Measurements from ENCODE around the gene DACT3.

DACT3 gene

GRCh38 chr19:46607448-46607841, 53.5 kb downstream of the DACT3 start:
- TF ChIP-seq, protein P1, sequence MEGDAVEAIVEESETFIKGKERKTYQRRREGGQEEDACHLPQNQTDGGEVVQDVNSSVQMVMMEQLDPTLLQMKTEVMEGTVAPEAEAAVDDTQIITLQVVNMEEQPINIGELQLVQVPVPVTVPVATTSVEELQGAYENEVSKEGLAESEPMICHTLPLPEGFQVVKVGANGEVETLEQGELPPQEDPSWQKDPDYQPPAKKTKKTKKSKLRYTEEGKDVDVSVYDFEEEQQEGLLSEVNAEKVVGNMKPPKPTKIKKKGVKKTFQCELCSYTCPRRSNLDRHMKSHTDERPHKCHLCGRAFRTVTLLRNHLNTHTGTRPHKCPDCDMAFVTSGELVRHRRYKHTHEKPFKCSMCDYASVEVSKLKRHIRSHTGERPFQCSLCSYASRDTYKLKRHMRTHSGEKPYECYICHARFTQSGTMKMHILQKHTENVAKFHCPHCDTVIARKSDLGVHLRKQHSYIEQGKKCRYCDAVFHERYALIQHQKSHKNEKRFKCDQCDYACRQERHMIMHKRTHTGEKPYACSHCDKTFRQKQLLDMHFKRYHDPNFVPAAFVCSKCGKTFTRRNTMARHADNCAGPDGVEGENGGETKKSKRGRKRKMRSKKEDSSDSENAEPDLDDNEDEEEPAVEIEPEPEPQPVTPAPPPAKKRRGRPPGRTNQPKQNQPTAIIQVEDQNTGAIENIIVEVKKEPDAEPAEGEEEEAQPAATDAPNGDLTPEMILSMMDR (IDR thresholded peaks at IDR 0.05; ENCODE audit: low read depth, low read length): no peak
- DNase-seq (ENCODE audit: low read depth in 2 of 2): no peak
- no peak overlapping the region for H3K4me3 ChIP-seq (replicated peaks in 1 of 2; ENCODE audit: low read depth in 2 of 2, low read length in 2 of 2)

- DNase-seq (ENCODE audit: low read depth in 2 of 2): no peak
- TF ChIP-seq, protein P1 (IDR thresholded peaks at IDR 0.05; ENCODE audit: low read depth, low read length): no peak
- H3K4me3 ChIP-seq (replicated peaks in 1 of 2; ENCODE audit: low read depth in 2 of 2, low read length in 2 of 2): no peak overlapping the region
Observed at GRCh38 chr19:46606681-46607447, 54.1 kb downstream of the DACT3 start.

DNA sequence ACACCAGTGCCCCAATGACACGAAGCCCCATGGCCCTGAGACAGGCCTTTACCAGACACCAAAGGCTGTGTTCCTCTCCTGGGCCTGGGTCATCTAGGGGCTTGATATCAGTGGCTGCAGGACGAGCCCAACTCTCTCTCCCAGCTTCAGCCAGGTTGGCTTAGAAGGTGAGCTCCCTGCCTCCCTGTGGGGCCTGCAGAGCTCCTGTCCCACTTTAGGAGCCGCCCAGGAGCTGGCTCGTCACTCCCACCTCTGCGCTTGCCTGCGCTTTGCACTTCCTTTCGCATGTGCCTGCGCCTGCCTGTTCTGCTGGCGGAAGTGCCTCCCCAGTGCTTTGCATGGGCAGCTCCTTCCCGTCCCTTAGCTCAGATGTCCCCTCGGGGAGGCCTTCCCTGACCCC, 55.0 kb downstream of the DACT3 start:
- no peak for DNase-seq (ENCODE audit: low read depth in 2 of 2)
- no peak overlapping the region for H3K4me3 ChIP-seq (replicated peaks in 1 of 2; ENCODE audit: low read depth in 2 of 2, low read length in 2 of 2)
- TF ChIP-seq, protein P1 (IDR thresholded peaks at IDR 0.05; ENCODE audit: low read depth, low read length): no peak

- TF ChIP-seq, protein P1 (IDR thresholded peaks at IDR 0.05; ENCODE audit: low read depth, low read length): no peak
- DNase-seq (ENCODE audit: low read depth in 2 of 2): no peak
- no peak overlapping the region for H3K4me3 ChIP-seq (replicated peaks in 1 of 2; ENCODE audit: low read depth in 2 of 2, low read length in 2 of 2)
Observed at GRCh38 chr19:46605356-46605821, 55.6 kb downstream of the DACT3 start.

GRCh38 chr19:46604781-46605355, 56.1 kb downstream of the DACT3 start:
- H3K4me3 ChIP-seq (replicated peaks in 1 of 2; ENCODE audit: low read depth in 2 of 2, low read length in 2 of 2): no peak overlapping the region
- TF ChIP-seq, protein P1 (IDR thresholded peaks at IDR 0.05; ENCODE audit: low read depth, low read length): no peak
- DNase-seq (ENCODE audit: low read depth in 2 of 2): no peak

DNA sequence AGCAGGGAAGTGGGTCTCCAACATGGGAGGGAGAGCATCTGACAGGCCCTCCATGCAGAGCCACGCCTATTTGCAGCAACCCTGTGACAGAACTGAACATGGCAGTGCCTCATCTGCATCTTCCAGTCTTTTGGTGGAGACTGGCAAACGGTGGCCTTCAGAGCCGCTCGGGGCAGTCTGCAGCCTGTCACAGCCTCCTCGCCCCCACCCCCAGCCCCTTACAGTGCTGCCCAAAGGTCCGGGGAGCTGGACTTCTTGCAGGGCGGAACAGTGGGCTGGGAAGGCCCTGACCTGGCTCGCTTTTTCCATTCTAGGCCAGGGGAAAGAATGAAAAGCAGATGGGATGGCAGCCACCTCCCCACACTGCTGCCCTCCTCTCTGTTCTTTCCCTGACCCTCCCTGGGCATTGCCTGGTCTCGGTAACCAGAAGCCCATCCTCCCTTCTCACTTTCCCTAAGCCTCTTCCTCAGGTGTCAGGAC, 57.2 kb downstream of the DACT3 start:
- TF ChIP-seq, protein P1 (IDR thresholded peaks at IDR 0.05; ENCODE audit: low read depth, low read length): no peak
- no peak for DNase-seq (ENCODE audit: low read depth in 2 of 2)
- peak overlapping the region in 1 of 2 donors; percentile 98 for H3K4me3 ChIP-seq (replicated peaks in 1 of 2; ENCODE audit: low read depth in 2 of 2, low read length in 2 of 2)

Data from cardiac fibroblast (primary cell).